Transverse colon (tissue), 4 donors: ENCODE data around the gene ARMC5. TPM values are rescaled to one million over a fixed set of nuclear protein-coding genes. Genes with fewer than 3 reads are reported as not detected.
A peak's percentile ranks its signal among the peaks of the same experiment; 100 is the strongest.

Source experiments
- DNase-seq: peaks from one replicate; pipeline ENCODE4 v3.0.0-alpha.2; 2019
- H3K27ac ChIP-seq, 4 donors: fragments of 200-600 bp; sonication (generic); 2 replicates each; pipeline ENCODE4 v1.5.1; 2016 to 2018; ENCODE audit warnings: inconsistent platforms in 4 of 4
- H3K27me3 ChIP-seq: fragments of 200-600 bp; sonication (generic); 2 replicates; pipeline ENCODE4 v1.5.1; 2017; ENCODE audit warnings: inconsistent platforms
- H3K36me3 ChIP-seq, 4 donors: fragments of 200-600 bp; sonication (generic); 2 replicates each; pipeline ENCODE4 v1.5.1; 2017 to 2019; ENCODE audit warnings: inconsistent platforms in 4 of 4
- H3K4me1 ChIP-seq, 4 donors: fragments of 200-600 bp; sonication (generic); 2 replicates each; pipeline ENCODE4 v1.5.1; 2017 to 2020; ENCODE audit warnings: inconsistent platforms in 4 of 4
- H3K4me3 ChIP-seq, 4 donors: fragments of 200-600 bp; sonication (generic); 1 replicate in 1 of 4; 2 replicates in 3 of 4; pipeline versions ENCODE4 v1.5.1 to v1.6.1; 2017 to 2019; ENCODE audit warnings: inconsistent platforms in 4 of 4
- H3K9me3 ChIP-seq, 2 donors: fragments of 200-600 bp; sonication (generic); 2 replicates each; pipeline ENCODE4 v1.5.1; 2017 to 2019; ENCODE audit warnings: inconsistent platforms in 2 of 2
- CTCF ChIP-seq, 5 experiments: fragments of 200-600 bp in 3 of 5; fragments of 450-650 bp in 2 of 5; sonication (generic) in 3 of 5; IDR thresholded peaks; 1 replicate in 2 of 5; 2 replicates in 3 of 5; pipeline ENCODE4 v1.5.1; 2016 to 2017; ENCODE audit warnings: antibody characterized with exemption in 5 of 5, inconsistent platforms in 3 of 5, mild to moderate bottlenecking in 2 of 5, moderate library complexity in 1 of 5
- EP300 ChIP-seq: sonication (generic); formaldehyde crosslinking; IDR thresholded peaks from one replicate; pipeline ENCODE4 v1.6.1; 2017; ENCODE audit warnings: antibody characterized with exemption, low read depth
- POLR2A ChIP-seq: fragments of 450-650 bp; IDR thresholded peaks from one replicate; pipeline ENCODE4 v1.6.1; 2016; ENCODE audit warnings: antibody characterized with exemption, mild to moderate bottlenecking, moderate library complexity
- POLR2AphosphoS5 ChIP-seq, 3 donors: sonication (generic); formaldehyde crosslinking; IDR thresholded peaks; one replicate each; pipeline ENCODE4 v1.6.1; 2016; ENCODE audit warnings: antibody characterized with exemption in 3 of 3
- WGBS, 2 donors: methylation state at CpG; one replicate each; pipeline ENCODE4 v1.1.5; 2018; ENCODE audit warnings: low coverage in 1 of 2; 5-methylcytosine and 5-hydroxymethylcytosine counted together
- in situ Hi-C, 4 donors: fragments of 200-750 bp; cut with MboI; loops; one replicate each; pipeline versions ENCODE4 v1.15.0 to v1.15.1; 2017; ENCODE audit warnings: low sequenced_read_pairs in 3 of 4, low pct_ligation_motif_present in 1 of 4, low pct_unique_long_range_greater_than_20kb in 1 of 4
- intact Hi-C: fragments of 100-400 bp; cut with DNase I; formaldehyde crosslinking; loops from one replicate; pipeline ENCODE4 v1.15.1; 2023; ENCODE audit warnings: low total_unique reads
- total RNA-seq, 4 donors: library from RNA; depleted of rRNA; stranded (reverse); fragments of >200 nt; gene quantifications; one replicate each; pipeline ENCODE4 v1.1.0, GENCODE V29; 2016

Gene ARMC5
- 10 to 100 TPM in 1 of 4 donors, 1 to 10 TPM in 3; 3.2 to 17.6 (median 8.4) TPM for total RNA-seq

GRCh38 chr16:31458844-31459686 is at the start of gene ARMC5:
ARMC5 (plus strand) TSS chr16:31459501; CDS start chr16:31459525, 24 bp downstream.
- DNase-seq = peak; percentile 98
- Histone ChIP-seq H3K36me3 (no peaks in the 10 kb centered on the region), H3K27me3 (no peaks in the 10 kb centered on the region), H3K27ac (peak within 1 kb of the TSS; percentile 97 to 99 (median 98)), H3K9me3 (no peaks in the 10 kb centered on the region), H3K4me3 (peak within 1 kb of the TSS; percentile 73 to 97 (median 78)), H3K4me1 (peaks cover 25 to 50% (median 44%) of the 10 kb centered on the region in 4 donors)
- in situ Hi-C loops (loop anchor here in 2 of 4 donors (25.0 kb wide), 2 partner anchors 428 to 472 kb away; partner anchors contain the start of gene HSD3B7 (in 1 of the 2)), intact Hi-C loops (no loop called here)
- peak; percentile 65 for TF ChIP-seq POLR2A
- TF ChIP-seq EP300 = no peak
- TF ChIP-seq POLR2AphosphoS5 (IDR thresholded peaks at IDR 0.05) = peak; percentile 68 to 93 (median 72)
- peak; percentile 45 to 80 (median 60) for TF ChIP-seq CTCF (IDR thresholded peaks at IDR 0.05)
- WGBS, 2 donors = 1% methylated on average over 75 of the region's 91 CpGs; no CpG with 5 or more reads in 1 of the 2 donors

DNA sequence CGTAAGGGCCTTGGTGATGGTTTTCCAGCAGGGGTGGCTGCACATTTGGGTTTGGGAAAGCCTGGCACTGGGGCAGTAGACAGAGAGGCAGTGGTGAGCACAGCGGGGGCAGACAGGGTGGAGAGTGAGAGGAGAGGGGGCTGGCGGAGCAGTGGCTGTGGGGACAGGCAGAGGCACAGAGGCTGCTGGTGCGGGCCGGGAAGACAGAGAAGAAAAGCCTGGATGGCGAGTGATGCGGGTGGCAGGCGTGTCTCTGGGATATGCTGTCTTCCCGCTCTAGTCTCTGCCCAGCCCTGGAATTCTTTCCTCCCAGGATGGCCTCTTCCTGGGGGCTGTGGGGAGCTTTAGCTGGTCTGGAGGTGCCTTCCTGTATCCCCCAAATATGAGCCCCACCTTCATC is 49.2 kb upstream of the ARMC5 start:
- intact Hi-C loops = no loop called here
- 77 to 89% methylated on average over 1 to 9 of the region's 9 CpGs for WGBS, 2 donors
- Histone ChIP-seq H3K9me3 (no peaks in the 10 kb centered on the region), H3K36me3 (no peaks in the 10 kb centered on the region), H3K4me1 (no peaks in the 10 kb centered on the region), H3K4me3 (no peak overlapping the region), H3K27ac (no peak overlapping the region), H3K27me3 (no peaks in the 10 kb centered on the region)
- in situ Hi-C loops = no loop called here
- DNase-seq = no peak
- TF ChIP-seq POLR2AphosphoS5 (IDR thresholded peaks at IDR 0.05) (no peak), POLR2A (no peak), EP300 (no peak), CTCF (IDR thresholded peaks at IDR 0.05) (no peak)

- TF ChIP-seq EP300 (no peak), POLR2AphosphoS5 (IDR thresholded peaks at IDR 0.05) (no peak), CTCF (IDR thresholded peaks at IDR 0.05) (no peak), POLR2A (no peak)
- no peak overlapping the region for H3K27ac ChIP-seq
- 67 to 68% methylated on average over 3 to 22 of the region's 22 CpGs for WGBS, 2 donors
- intact Hi-C loops = no loop called here
- DNase-seq = no peak
- no peaks in the 10 kb centered on the region for H3K9me3 ChIP-seq
- H3K27me3 ChIP-seq = no peaks in the 10 kb centered on the region
- no peaks in the 10 kb centered on the region for H3K36me3 ChIP-seq
- no peaks in the 10 kb centered on the region for H3K4me1 ChIP-seq
- in situ Hi-C loops = no loop called here
- H3K4me3 ChIP-seq = no peak overlapping the region
These were observed 48.1 kb upstream of the ARMC5 start for GRCh38 chr16:31411024-31411844.

- TF ChIP-seq EP300 (no peak), CTCF (IDR thresholded peaks at IDR 0.05) (no peak), POLR2A (no peak), POLR2AphosphoS5 (IDR thresholded peaks at IDR 0.05) (no peak)
- in situ Hi-C loops = no loop called here
- no peak overlapping the region for H3K27ac ChIP-seq
- DNase-seq = no peak
- peaks cover 4% of the 10 kb centered on the region for H3K27me3 ChIP-seq
- no peaks in the 10 kb centered on the region for H3K36me3 ChIP-seq
- no peaks in the 10 kb centered on the region for H3K4me1 ChIP-seq
- 87% methylated on average over 10 of the region's 10 CpGs; no CpG with 5 or more reads in 1 of the 2 donors for WGBS, 2 donors
- intact Hi-C loops = no loop called here
- H3K4me3 ChIP-seq = no peak overlapping the region
- no peaks in the 10 kb centered on the region for H3K9me3 ChIP-seq
These were observed 46.6 kb upstream of the ARMC5 start for GRCh38 chr16:31412750-31413149.
